ENCODE measurements around the gene PRKN.

GRCh38 chr6:161626132-161626676 lies 1101.4 kb downstream of the PRKN start:
- TF ChIP-seq, protein P1, sequence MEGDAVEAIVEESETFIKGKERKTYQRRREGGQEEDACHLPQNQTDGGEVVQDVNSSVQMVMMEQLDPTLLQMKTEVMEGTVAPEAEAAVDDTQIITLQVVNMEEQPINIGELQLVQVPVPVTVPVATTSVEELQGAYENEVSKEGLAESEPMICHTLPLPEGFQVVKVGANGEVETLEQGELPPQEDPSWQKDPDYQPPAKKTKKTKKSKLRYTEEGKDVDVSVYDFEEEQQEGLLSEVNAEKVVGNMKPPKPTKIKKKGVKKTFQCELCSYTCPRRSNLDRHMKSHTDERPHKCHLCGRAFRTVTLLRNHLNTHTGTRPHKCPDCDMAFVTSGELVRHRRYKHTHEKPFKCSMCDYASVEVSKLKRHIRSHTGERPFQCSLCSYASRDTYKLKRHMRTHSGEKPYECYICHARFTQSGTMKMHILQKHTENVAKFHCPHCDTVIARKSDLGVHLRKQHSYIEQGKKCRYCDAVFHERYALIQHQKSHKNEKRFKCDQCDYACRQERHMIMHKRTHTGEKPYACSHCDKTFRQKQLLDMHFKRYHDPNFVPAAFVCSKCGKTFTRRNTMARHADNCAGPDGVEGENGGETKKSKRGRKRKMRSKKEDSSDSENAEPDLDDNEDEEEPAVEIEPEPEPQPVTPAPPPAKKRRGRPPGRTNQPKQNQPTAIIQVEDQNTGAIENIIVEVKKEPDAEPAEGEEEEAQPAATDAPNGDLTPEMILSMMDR (IDR thresholded peaks at IDR 0.05; ENCODE audit: borderline replicate concordance, extremely low read depth, low read length, poor library complexity, severe bottlenecking), result no peak
- TF ChIP-seq EZH2 (IDR thresholded peaks at IDR 0.05; ENCODE audit: borderline replicate concordance, low read depth, low read length, severe bottlenecking), result no peak

Measured in DND-41 (cell line).